HEK293 (cell line): ENCODE measurements around the gene NPPB.

Experiments
- CTCF ChIP-seq: fragments of 450-650 bp; formaldehyde crosslinking; IDR thresholded peaks from 2 replicates; pipeline ENCODE4 v1.5.1; 2016; ENCODE audit warnings: missing biosample characterization, missing genetic modification characterization
- KLF9 ChIP-seq: fragments of 450-650 bp; formaldehyde crosslinking; IDR thresholded peaks from 2 replicates; pipeline ENCODE4 v1.5.1; 2016; ENCODE audit warnings: missing biosample characterization, missing genetic modification characterization, low read depth
- ZBTB17 ChIP-seq: fragments of 450-650 bp; formaldehyde crosslinking; IDR thresholded peaks from 2 replicates; pipeline ENCODE4 v1.5.1; 2016; ENCODE audit warnings: missing biosample characterization, missing genetic modification characterization
- ZBTB48 ChIP-seq: fragments of 450-650 bp; formaldehyde crosslinking; IDR thresholded peaks from 2 replicates; pipeline ENCODE4 v1.5.1; 2016; ENCODE audit warnings: missing biosample characterization, missing genetic modification characterization
- ZNF121 ChIP-seq: fragments of 450-650 bp; formaldehyde crosslinking; IDR thresholded peaks from 2 replicates; pipeline ENCODE4 v1.5.1; 2016; ENCODE audit warnings: missing biosample characterization, missing genetic modification characterization
- ZNF16 ChIP-seq: fragments of 450-650 bp; formaldehyde crosslinking; IDR thresholded peaks from 2 replicates; pipeline ENCODE4 v1.5.1; 2016; ENCODE audit warnings: low read depth, missing biosample characterization, missing genetic modification characterization
- ZNF2 ChIP-seq: fragments of 450-650 bp; formaldehyde crosslinking; IDR thresholded peaks from 2 replicates; pipeline ENCODE4 v1.5.1; 2016; ENCODE audit warnings: missing biosample characterization, missing genetic modification characterization
- ZNF221 ChIP-seq: fragments of 450-650 bp; formaldehyde crosslinking; IDR thresholded peaks from 2 replicates; pipeline ENCODE4 v1.5.1; 2017; ENCODE audit warnings: missing biosample characterization, missing genetic modification characterization, borderline replicate concordance
- ZNF239 ChIP-seq: fragments of 450-650 bp; formaldehyde crosslinking; IDR thresholded peaks from 2 replicates; pipeline ENCODE4 v1.5.1; 2016; ENCODE audit warnings: missing biosample characterization, missing genetic modification characterization
- ZNF341 ChIP-seq: fragments of 450-650 bp; formaldehyde crosslinking; IDR thresholded peaks from 2 replicates; pipeline ENCODE4; 2016; ENCODE audit warnings: low read depth, missing biosample characterization, missing genetic modification characterization
- ZNF354C ChIP-seq: fragments of 450-650 bp; formaldehyde crosslinking; IDR thresholded peaks from 2 replicates; pipeline ENCODE4 v1.5.1; 2016; ENCODE audit warnings: missing biosample characterization, missing genetic modification characterization, low read depth, borderline replicate concordance
- ZNF391 ChIP-seq: fragments of 450-650 bp; formaldehyde crosslinking; IDR thresholded peaks from 2 replicates; pipeline ENCODE4 v1.5.1; 2016; ENCODE audit warnings: low read depth, missing biosample characterization, missing genetic modification characterization, borderline replicate concordance
- ZNF416 ChIP-seq: fragments of 450-650 bp; formaldehyde crosslinking; IDR thresholded peaks from 2 replicates; pipeline ENCODE4 v1.5.1; 2016; ENCODE audit warnings: missing biosample characterization, missing genetic modification characterization
- ZNF423 ChIP-seq: fragments of 450-650 bp; formaldehyde crosslinking; IDR thresholded peaks from 2 replicates; pipeline ENCODE4 v1.5.1; 2016; ENCODE audit warnings: missing biosample characterization, missing genetic modification characterization
- ZNF544 ChIP-seq: fragments of 450-650 bp; formaldehyde crosslinking; IDR thresholded peaks from 2 replicates; pipeline ENCODE4 v1.5.0; 2017; ENCODE audit warnings: missing biosample characterization, missing genetic modification characterization
- ZNF549 ChIP-seq: fragments of 450-650 bp; IDR thresholded peaks from 2 replicates; pipeline ENCODE4 v1.5.1; 2018; ENCODE audit warnings: missing biosample characterization, missing genetic modification characterization, mild to moderate bottlenecking, inconsistent platforms, moderate library complexity
- ZNF560 ChIP-seq: fragments of 450-650 bp; formaldehyde crosslinking; IDR thresholded peaks from 2 replicates; pipeline ENCODE4 v1.5.1; 2017; ENCODE audit warnings: missing biosample characterization, missing genetic modification characterization, borderline replicate concordance
- ZNF596 ChIP-seq: fragments of 450-650 bp; IDR thresholded peaks from 2 replicates; pipeline ENCODE4 v1.5.0; 2018; ENCODE audit warnings: missing biosample characterization, mild to moderate bottlenecking, missing genetic modification characterization, moderate library complexity
- ZNF629 ChIP-seq: fragments of 450-650 bp; formaldehyde crosslinking; IDR thresholded peaks from 2 replicates; pipeline ENCODE4 v1.5.1; 2017; ENCODE audit warnings: missing biosample characterization, missing genetic modification characterization
- ZNF701 ChIP-seq: fragments of 450-650 bp; formaldehyde crosslinking; IDR thresholded peaks from 2 replicates; pipeline ENCODE4 v1.5.1; 2016; ENCODE audit warnings: missing biosample characterization, missing genetic modification characterization
- ZNF843 ChIP-seq: fragments of 450-650 bp; formaldehyde crosslinking; IDR thresholded peaks from 2 replicates; pipeline ENCODE4 v1.5.1; 2016; ENCODE audit warnings: missing biosample characterization, missing genetic modification characterization
- ZSCAN4 ChIP-seq: fragments of 450-650 bp; formaldehyde crosslinking; IDR thresholded peaks from 2 replicates; pipeline ENCODE4 v1.5.1; 2017; ENCODE audit warnings: missing biosample characterization, missing genetic modification characterization
- TF ChIP-seq, protein P1 (sequence below): fragments of 450-650 bp; formaldehyde crosslinking; IDR thresholded peaks from 2 replicates; pipeline ENCODE4 v1.5.1; 2016; ENCODE audit warnings: missing biosample characterization, missing genetic modification characterization, low read depth
- TF ChIP-seq, protein P2 (sequence below): fragments of 450-650 bp; formaldehyde crosslinking; IDR thresholded peaks from 2 replicates; pipeline ENCODE4 v1.5.1; 2017; ENCODE audit warnings: missing biosample characterization, missing genetic modification characterization
- TF ChIP-seq, protein P3 (sequence below): fragments of 450-650 bp; formaldehyde crosslinking; IDR thresholded peaks from 2 replicates; pipeline ENCODE4 v1.5.1; 2016; ENCODE audit warnings: missing biosample characterization, missing genetic modification characterization
- TF ChIP-seq, protein P4 (sequence below): sonication (generic); formaldehyde crosslinking; IDR thresholded peaks from 2 replicates; pipeline ENCODE4 v1.8.1; 2022; ENCODE audit warnings: mild to moderate bottlenecking, moderate library complexity, missing genetic modification reagents
- TF ChIP-seq, protein P5 (sequence below): fragments of 450-650 bp; formaldehyde crosslinking; IDR thresholded peaks from 2 replicates; pipeline ENCODE4 v1.5.1; 2017; ENCODE audit warnings: missing biosample characterization, missing genetic modification characterization

NPPB gene

DNA sequence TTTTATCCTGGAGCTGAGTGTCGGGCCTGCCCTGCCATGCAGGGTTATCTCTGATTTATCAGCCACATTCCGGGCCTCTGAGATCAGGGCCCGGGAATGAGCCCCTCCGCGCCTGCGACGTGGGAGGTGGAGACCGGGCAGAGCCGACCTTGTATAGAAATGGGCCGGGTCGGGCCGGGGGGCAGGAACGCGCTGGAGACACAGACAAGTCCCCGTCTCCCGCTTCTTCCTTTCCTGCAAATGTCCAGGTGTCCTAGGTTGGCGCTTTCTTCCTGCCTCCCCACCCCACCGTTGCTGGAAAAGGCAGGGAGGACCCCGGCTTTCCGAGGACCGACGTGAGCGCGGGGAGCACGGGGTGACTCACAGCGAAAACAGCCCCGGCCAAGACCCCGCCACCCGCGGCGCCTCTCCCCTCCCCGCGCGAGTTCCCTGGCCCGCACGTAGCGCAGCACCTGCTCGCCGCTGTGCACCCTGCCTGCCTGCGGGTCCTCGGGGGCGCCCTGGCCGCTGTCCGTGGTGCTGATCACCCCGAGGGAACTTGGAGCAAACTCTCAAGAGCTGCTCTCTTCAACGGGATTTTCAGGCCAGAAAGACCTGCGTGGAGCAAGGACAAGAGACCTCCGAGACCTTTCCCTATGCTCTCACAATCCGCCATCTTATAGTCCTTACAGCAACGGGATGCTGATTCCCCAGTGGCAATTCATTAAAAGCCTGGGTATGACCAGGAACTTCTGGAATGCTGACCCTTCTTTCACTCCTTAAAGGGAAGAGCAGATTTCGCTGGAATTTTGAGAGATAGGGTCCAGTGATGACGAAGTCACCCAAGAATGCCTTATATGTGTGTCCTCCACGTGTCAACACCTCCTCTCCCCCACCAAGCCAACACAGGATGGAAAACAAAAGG, 475 bp upstream of the NPPB start (continued):
- TF ChIP-seq, protein P1, sequence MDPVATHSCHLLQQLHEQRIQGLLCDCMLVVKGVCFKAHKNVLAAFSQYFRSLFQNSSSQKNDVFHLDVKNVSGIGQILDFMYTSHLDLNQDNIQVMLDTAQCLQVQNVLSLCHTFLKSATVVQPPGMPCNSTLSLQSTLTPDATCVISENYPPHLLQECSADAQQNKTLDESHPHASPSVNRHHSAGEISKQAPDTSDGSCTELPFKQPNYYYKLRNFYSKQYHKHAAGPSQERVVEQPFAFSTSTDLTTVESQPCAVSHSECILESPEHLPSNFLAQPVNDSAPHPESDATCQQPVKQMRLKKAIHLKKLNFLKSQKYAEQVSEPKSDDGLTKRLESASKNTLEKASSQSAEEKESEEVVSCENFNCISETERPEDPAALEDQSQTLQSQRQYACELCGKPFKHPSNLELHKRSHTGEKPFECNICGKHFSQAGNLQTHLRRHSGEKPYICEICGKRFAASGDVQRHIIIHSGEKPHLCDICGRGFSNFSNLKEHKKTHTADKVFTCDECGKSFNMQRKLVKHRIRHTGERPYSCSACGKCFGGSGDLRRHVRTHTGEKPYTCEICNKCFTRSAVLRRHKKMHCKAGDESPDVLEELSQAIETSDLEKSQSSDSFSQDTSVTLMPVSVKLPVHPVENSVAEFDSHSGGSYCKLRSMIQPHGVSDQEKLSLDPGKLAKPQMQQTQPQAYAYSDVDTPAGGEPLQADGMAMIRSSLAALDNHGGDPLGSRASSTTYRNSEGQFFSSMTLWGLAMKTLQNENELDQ (tag by site-specific recombination), result no peak
- no peak for TF ChIP-seq ZNF701
- TF ChIP-seq ZNF629 (tag by site-specific recombination), result no peak
- TF ChIP-seq, protein P2, sequence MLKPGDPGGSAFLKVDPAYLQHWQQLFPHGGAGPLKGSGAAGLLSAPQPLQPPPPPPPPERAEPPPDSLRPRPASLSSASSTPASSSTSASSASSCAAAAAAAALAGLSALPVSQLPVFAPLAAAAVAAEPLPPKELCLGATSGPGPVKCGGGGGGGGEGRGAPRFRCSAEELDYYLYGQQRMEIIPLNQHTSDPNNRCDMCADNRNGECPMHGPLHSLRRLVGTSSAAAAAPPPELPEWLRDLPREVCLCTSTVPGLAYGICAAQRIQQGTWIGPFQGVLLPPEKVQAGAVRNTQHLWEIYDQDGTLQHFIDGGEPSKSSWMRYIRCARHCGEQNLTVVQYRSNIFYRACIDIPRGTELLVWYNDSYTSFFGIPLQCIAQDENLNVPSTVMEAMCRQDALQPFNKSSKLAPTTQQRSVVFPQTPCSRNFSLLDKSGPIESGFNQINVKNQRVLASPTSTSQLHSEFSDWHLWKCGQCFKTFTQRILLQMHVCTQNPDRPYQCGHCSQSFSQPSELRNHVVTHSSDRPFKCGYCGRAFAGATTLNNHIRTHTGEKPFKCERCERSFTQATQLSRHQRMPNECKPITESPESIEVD, result no peak
- TF ChIP-seq ZNF239 (tag by site-specific recombination), result no peak
- TF ChIP-seq ZNF423 (tag by site-specific recombination), result peak; percentile 91
- no peak for TF ChIP-seq ZNF2 (tag by site-specific recombination)
- no peak for TF ChIP-seq ZBTB17 (tag by site-specific recombination)
- no peak for TF ChIP-seq ZNF544 (tag by site-specific recombination)
- TF ChIP-seq ZNF121 (tag by site-specific recombination), result no peak
- no peak for TF ChIP-seq ZNF354C (tag by site-specific recombination)
- no peak for TF ChIP-seq ZNF560 (tag by site-specific recombination)
- no peak for TF ChIP-seq ZNF341 (tag by site-specific recombination)
- no peak for TF ChIP-seq ZNF596 (tag by site-specific recombination)
- 0 out of 2 replicates have a peak, but pooled peaks have one; percentile 39 for TF ChIP-seq ZBTB48 (tag by site-specific recombination)
- TF ChIP-seq ZNF549, result no peak
- TF ChIP-seq ZNF221 (tag by site-specific recombination), result no peak
- TF ChIP-seq, protein P3, sequence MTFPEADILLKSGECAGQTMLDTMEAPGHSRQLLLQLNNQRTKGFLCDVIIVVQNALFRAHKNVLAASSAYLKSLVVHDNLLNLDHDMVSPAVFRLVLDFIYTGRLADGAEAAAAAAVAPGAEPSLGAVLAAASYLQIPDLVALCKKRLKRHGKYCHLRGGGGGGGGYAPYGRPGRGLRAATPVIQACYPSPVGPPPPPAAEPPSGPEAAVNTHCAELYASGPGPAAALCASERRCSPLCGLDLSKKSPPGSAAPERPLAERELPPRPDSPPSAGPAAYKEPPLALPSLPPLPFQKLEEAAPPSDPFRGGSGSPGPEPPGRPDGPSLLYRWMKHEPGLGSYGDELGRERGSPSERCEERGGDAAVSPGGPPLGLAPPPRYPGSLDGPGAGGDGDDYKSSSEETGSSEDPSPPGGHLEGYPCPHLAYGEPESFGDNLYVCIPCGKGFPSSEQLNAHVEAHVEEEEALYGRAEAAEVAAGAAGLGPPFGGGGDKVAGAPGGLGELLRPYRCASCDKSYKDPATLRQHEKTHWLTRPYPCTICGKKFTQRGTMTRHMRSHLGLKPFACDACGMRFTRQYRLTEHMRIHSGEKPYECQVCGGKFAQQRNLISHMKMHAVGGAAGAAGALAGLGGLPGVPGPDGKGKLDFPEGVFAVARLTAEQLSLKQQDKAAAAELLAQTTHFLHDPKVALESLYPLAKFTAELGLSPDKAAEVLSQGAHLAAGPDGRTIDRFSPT (tag by site-specific recombination), result peak; percentile 79
- no peak for TF ChIP-seq ZSCAN4 (tag by site-specific recombination)
- no peak for TF ChIP-seq ZNF16
- TF ChIP-seq, protein P4, sequence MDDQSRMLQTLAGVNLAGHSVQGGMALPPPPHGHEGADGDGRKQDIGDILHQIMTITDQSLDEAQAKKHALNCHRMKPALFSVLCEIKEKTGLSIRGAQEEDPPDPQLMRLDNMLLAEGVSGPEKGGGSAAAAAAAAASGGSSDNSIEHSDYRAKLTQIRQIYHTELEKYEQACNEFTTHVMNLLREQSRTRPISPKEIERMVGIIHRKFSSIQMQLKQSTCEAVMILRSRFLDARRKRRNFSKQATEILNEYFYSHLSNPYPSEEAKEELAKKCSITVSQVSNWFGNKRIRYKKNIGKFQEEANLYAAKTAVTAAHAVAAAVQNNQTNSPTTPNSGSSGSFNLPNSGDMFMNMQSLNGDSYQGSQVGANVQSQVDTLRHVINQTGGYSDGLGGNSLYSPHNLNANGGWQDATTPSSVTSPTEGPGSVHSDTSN (CRISPR knock-in tag), result peak; percentile 91
- peak; percentile 80 for TF ChIP-seq CTCF
- 0 out of 2 replicates have a peak, but pooled peaks have one; percentile 11 for TF ChIP-seq KLF9
- no peak for TF ChIP-seq ZNF843 (tag by site-specific recombination)
- TF ChIP-seq, protein P5, sequence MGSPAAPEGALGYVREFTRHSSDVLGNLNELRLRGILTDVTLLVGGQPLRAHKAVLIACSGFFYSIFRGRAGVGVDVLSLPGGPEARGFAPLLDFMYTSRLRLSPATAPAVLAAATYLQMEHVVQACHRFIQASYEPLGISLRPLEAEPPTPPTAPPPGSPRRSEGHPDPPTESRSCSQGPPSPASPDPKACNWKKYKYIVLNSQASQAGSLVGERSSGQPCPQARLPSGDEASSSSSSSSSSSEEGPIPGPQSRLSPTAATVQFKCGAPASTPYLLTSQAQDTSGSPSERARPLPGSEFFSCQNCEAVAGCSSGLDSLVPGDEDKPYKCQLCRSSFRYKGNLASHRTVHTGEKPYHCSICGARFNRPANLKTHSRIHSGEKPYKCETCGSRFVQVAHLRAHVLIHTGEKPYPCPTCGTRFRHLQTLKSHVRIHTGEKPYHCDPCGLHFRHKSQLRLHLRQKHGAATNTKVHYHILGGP (tag by site-specific recombination), result no peak
- TF ChIP-seq ZNF391 (tag by site-specific recombination), result peak; percentile 44; the same call in 1 of the 2 replicates
- TF ChIP-seq ZNF416 (tag by site-specific recombination), result no peak
